GM12801 (cell line): Measurements from ENCODE around the gene EFCAB5.

Experiments used
- CTCF ChIP-seq: IDR thresholded peaks from one replicate; pipeline ENCODE4 v1.5.1; 2011; ENCODE audit warnings: control low read depth; ENCODE audit not compliant: insufficient read length; ENCODE audit errors: extremely low read depth

EFCAB5 gene

GRCh38 chr17:29911641-29912177, 29.7 kb upstream of the EFCAB5 start:
- TF ChIP-seq CTCF: no peak

GRCh38 chr17:29914819-29915537, 26.5 kb upstream of the EFCAB5 start:
- no peak for TF ChIP-seq CTCF

GRCh38 chr17:29918016-29918415, 23.4 kb upstream of the EFCAB5 start:
- TF ChIP-seq CTCF: no peak

GRCh38 chr17:29918922-29919856, 22.2 kb upstream of the EFCAB5 start:
- no peak for TF ChIP-seq CTCF

GRCh38 chr17:29924786-29925185, 16.6 kb upstream of the EFCAB5 start:
- no peak for TF ChIP-seq CTCF

- TF ChIP-seq CTCF: no peak
Observed at GRCh38 chr17:29927546-29927945, 13.9 kb upstream of the EFCAB5 start.

- no peak for TF ChIP-seq CTCF
Observed at GRCh38 chr17:29929006-29929532, 12.4 kb upstream of the EFCAB5 start.
